KOPT-K1 (cell line): ENCODE data around the gene HAP1.
"Not testable (repeated sequence)": the region's sequence is repeated elsewhere in the genome, so short reads cannot be mapped to it uniquely, and the experiment has no call there.

Experiments used
- H3K27ac ChIP-seq: fragments of 200-600 bp; sonication (generic); 2 replicates; pipeline ENCODE4 v1.5.1; 2016; ENCODE audit warnings: antibody characterized with exemption, mild to moderate bottlenecking, low read depth, low read length; ENCODE audit not compliant: poor library complexity, severe bottlenecking
- H3K36me3 ChIP-seq: fragments of 200-600 bp; sonication (generic); 2 replicates; pipeline ENCODE4 v1.5.1; 2017; ENCODE audit warnings: antibody characterized with exemption, mild to moderate bottlenecking, low read length, moderate library complexity; ENCODE audit not compliant: insufficient read depth
- H3K9me3 ChIP-seq: fragments of 200-600 bp; sonication (generic); 2 replicates; pipeline ENCODE4 v1.5.1; 2017; ENCODE audit warnings: antibody characterized with exemption, low read length, mild to moderate bottlenecking; ENCODE audit not compliant: insufficient read depth, poor library complexity, severe bottlenecking

Gene HAP1, protein sequence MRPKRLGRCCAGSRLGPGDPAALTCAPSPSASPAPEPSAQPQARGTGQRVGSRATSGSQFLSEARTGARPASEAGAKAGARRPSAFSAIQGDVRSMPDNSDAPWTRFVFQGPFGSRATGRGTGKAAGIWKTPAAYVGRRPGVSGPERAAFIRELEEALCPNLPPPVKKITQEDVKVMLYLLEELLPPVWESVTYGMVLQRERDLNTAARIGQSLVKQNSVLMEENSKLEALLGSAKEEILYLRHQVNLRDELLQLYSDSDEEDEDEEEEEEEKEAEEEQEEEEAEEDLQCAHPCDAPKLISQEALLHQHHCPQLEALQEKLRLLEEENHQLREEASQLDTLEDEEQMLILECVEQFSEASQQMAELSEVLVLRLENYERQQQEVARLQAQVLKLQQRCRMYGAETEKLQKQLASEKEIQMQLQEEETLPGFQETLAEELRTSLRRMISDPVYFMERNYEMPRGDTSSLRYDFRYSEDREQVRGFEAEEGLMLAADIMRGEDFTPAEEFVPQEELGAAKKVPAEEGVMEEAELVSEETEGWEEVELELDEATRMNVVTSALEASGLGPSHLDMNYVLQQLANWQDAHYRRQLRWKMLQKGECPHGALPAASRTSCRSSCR

GRCh38 chr17:41734139-41734948, at the start of gene HAP1:
TSS of gene HAP1 (minus strand) at chr17:41734643. CDS start at chr17:41734634, 9 bp downstream.
- Histone ChIP-seq H3K36me3 (no peaks in the 10 kb centered on the region), H3K27ac (no peak within 1 kb of the TSS), H3K9me3 (no peaks in the 10 kb centered on the region)

GRCh38 chr17:41782142-41782541, 47.7 kb upstream of the HAP1 start:
- no peaks in the 10 kb centered on the region for H3K9me3 ChIP-seq
- H3K27ac ChIP-seq: no peak overlapping the region
- H3K36me3 ChIP-seq: no peaks in the 10 kb centered on the region

DNA sequence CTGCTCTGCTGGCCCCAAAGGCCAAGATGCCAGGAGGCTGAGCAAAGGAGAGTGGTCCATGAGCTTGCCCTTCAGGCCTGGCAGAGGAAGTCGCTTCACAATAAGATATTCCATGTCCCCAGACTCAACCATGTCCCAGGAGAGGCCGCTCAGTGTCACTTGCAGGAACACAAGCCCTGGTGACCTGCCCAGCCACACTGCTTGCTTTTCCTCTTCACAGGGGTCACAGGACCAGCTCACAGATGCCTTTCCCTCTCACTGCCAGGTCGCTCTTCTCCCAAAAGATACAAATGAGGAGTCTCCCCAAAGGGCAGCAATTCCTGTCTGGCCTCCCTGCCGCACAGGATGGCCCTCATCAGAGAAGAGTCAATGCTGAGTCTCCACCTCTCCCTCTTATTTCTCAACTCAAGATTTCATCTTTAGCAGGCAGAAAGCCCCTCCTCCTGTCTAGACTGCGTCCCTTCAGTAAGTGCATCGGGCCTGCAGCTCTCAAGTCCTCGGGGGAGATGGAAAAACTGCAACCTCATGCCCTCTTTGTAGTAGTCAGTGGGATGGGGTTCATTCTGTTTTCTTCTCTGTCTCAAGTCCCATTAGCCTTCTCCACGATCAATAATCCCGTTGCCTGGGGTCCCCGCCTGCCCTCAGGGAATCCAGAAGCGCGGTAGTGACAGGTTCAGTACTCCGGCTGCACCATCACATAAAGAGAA, 47.1 kb upstream of the HAP1 start:
- no peaks in the 10 kb centered on the region for H3K36me3 ChIP-seq
- H3K27ac ChIP-seq: no peak overlapping the region
- H3K9me3 ChIP-seq: no peaks in the 10 kb centered on the region

DNA sequence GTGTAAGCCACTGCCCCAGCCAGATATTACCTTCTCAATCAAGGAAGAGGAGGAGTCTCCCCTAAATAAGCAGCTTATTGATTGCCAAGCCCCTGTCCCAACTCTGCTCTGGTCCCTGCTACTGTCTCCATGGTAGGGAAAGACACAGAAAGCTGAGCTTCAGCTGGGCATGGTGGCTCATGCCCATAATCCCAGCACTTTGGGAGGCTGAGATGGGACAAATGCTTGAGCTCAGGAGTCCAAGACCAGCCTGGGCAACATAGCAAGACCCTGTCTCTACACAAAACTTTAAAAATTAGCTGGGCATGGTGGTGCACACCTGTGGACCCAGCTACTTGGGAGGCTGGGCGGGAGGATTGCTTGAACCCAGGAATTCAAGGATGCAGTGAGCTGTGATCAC, 45.5 kb upstream of the HAP1 start:
- Histone ChIP-seq H3K36me3 (no peaks in the 10 kb centered on the region), H3K9me3 (no peaks in the 10 kb centered on the region), H3K27ac (no peak overlapping the region)

DNA sequence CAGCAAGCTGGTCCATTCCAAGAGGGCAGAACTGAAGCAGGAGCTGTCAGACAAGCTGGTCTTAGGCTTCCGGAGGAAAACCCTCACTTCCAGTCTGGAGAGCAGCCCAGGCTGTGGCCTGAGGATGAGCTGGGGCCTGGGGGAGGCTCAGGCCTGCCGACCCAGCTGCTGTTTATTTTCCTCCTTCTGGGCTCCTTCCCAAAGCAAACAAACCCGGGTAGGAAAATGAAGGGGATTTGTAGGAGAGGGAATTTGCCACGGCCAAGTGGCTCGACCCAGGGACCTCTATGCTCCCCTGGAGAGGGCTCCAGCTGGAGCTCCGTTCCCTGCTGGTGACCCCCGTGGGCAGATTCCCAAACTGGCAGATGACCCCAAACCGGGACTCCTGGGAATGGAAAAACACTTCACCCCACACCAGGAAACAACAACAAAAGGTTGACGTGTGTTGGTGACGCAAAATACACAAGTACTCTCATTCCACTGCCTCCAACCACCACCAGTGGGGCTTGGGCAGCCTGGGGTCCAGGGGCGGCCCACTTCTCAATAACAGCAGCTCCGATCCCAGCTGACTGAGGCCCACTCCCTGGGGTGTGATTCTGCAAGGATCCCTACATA, 43.2 kb upstream of the HAP1 start:
- Histone ChIP-seq H3K27ac (no peak overlapping the region), H3K36me3 (no peaks in the 10 kb centered on the region), H3K9me3 (no peaks in the 10 kb centered on the region)

GRCh38 chr17:41777157-41777573, 42.7 kb upstream of the HAP1 start:
- no peaks in the 10 kb centered on the region for H3K36me3 ChIP-seq
- no peak overlapping the region for H3K27ac ChIP-seq
- no peaks in the 10 kb centered on the region for H3K9me3 ChIP-seq

DNA sequence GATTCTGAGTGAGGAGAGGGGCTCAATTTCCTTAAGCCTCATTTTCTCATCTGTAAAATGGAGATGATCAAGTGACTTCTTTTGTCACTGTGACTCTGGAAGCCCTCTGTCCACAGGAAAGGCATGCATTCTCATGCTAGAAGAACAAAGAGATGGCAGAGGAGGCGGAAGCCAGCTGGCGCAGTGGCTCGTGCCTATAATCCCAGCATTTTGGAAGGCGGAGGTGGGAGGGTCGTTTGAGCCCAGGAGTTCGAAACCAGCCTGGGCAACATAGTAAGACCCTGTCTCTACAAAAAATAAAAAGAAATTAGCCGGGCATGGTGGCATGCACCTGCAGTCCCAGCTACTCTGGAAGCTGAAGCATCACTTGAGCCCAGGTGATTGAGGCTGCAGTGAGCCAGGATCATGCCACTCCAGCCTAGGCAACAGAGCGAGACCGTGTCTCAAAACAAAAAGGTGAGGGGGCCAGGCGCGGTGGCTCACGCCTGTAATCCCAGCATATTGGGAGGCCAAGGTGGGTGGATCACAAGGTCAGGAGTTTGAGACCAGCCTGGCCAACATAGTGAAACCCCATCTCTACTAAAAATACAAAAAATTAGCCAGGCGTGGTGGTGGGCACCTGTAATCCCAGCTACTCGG, 41.9 kb upstream of the HAP1 start:
- H3K9me3 ChIP-seq, H3K36me3 ChIP-seq, H3K27ac ChIP-seq: not testable (repeated sequence)

DNA sequence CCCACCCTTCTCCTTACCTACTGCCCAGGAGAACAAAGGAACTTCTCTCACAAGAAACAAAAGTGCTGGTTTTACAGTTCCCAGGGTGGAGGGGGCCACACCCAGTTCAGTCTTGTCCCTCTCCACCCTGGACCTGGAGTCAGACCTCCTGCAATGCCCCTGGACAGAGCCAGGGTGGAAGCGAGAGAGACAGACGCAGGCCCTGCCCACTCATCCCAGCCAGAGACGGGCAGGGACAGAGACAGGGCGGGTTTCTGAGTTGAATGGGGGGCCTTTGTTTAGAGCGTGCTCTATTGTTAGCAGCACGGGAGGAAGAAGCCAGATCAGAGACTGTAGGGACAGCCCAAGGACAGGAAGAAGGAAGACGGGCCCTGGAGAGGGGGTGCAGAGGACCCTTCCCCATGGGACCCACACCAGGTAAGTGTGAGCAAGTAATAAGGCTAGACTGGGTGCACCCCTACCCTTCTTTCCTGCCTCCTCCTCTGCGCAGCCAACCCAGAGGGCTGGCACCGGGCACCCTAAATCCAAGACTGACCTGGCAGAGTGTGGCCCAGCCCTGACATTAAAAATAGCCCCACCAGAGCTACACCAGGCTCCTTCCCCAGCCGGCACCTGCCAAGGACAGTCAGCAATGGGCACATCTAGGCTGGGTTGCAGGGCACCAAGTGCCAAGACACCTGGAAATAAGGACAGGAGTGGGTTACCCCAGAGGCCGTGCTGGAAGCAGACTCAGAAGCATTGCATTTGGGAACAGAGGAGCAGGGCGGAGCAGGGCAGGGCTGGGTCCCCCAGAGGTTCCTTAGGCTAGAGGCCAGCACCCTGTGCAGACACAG, 41.2 kb upstream of the HAP1 start:
- Histone ChIP-seq H3K27ac (no peak overlapping the region), H3K36me3 (no peaks in the 10 kb centered on the region), H3K9me3 (no peaks in the 10 kb centered on the region)

DNA sequence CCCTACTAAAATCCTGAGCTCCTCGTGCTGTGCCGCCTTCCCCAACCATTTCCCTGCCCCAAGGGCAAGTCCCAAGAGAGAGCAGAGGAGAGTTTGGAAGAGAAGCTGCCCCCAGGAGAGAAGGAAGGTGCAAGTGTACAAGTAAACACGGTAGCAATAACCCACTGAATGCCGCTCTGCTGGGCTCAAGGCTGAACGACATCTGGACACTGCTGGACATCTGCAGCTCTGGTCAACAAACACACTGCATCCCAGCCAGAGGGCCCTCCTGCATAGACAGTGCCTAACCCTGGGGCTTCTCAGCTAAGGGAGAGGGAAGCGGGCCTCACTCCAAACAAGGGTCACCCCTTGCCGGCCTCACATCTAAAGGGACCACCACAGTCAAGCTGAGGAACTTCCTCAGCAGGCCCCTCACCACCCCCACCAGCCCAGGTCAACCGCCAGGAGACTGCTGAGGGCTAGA, 39.3 kb upstream of the HAP1 start:
- Histone ChIP-seq H3K27ac (no peak overlapping the region), H3K9me3 (no peaks in the 10 kb centered on the region), H3K36me3 (no peaks in the 10 kb centered on the region)

- H3K27ac ChIP-seq: no peak overlapping the region
- no peaks in the 10 kb centered on the region for H3K36me3 ChIP-seq
- H3K9me3 ChIP-seq: no peaks in the 10 kb centered on the region
These were observed 38.7 kb upstream of the HAP1 start for GRCh38 chr17:41773190-41773588.

- Histone ChIP-seq H3K27ac (no peak overlapping the region), H3K36me3 (no peaks in the 10 kb centered on the region), H3K9me3 (no peaks in the 10 kb centered on the region)
These were observed 38.2 kb upstream of the HAP1 start for GRCh38 chr17:41772586-41773189.

DNA sequence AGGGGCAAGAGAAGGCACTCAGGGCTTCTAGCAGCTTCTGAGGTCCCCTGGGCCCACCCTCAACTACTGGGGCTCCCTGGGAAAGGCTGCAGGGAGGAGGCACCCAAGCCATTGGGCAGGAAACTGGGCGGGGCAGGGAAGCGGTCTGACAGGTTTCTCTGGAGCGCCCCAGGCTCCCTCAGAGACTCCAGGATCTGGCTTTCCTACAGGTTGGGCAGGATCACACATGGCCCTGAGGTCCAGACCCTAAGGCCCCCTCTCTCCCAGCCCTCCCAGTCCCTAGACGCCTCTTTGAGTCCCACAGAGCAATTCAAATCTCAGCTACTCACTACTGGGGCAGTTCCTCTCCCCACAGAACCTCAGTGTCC, 37.8 kb upstream of the HAP1 start:
- Histone ChIP-seq H3K9me3 (no peaks in the 10 kb centered on the region), H3K27ac (no peak overlapping the region), H3K36me3 (no peaks in the 10 kb centered on the region)
